Measurements from ENCODE around the gene CCM2L.

- no peak for TF ChIP-seq TAF1 (IDR thresholded peaks at IDR 0.05; ENCODE audit: low read depth, low read length)
- no peak for TF ChIP-seq POLR2A (IDR thresholded peaks at IDR 0.05; ENCODE audit: low read depth, low read length)
- TF ChIP-seq POU2F2 (IDR thresholded peaks at IDR 0.05; ENCODE audit: low read depth, low read length): no peak
- no peak for TF ChIP-seq POLR2AphosphoS5 (IDR thresholded peaks at IDR 0.05; ENCODE audit: low read depth, low read length)
- no peak for TF ChIP-seq SPI1 (IDR thresholded peaks at IDR 0.05; ENCODE audit: low read depth, low read length)
These were observed 5.3 kb upstream of the CCM2L start for GRCh38 chr20:32004963-32005362.
